GM12878 (cell line): Measurements from ENCODE around the gene RIPK3.

Experiments used
- BCLAF1 ChIP-seq: fragments of 450-650 bp; IDR thresholded peaks from 2 replicates; pipeline ENCODE4 v1.6.1; 2017; ENCODE audit warnings: antibody characterized with exemption, mild to moderate bottlenecking, moderate library complexity
- CBX3 ChIP-seq: fragments of 200-600 bp; sonication (generic); IDR thresholded peaks from 2 replicates; pipeline ENCODE4 v1.6.1; 2016; ENCODE audit warnings: low read depth, borderline replicate concordance
- CTCF ChIP-seq, 3 experiments: IDR thresholded peaks in 2 of 3; conservative IDR thresholded peaks in 1 of 3; 2 replicates each; pipeline ENCODE4 v1.5.1; 2011; ENCODE audit warnings: low read depth in 3 of 3, low read length in 3 of 3, mild to moderate bottlenecking in 3 of 3, control low read depth in 2 of 3, moderate library complexity in 2 of 3, inconsistent platforms in 1 of 3, mixed read lengths in 1 of 3; ENCODE audit not compliant: control insufficient read depth in 2 of 3, insufficient read depth in 1 of 3; ENCODE audit errors: extremely low read depth in 1 of 3
- HCFC1 ChIP-seq: fragments of 150-350 bp; IDR thresholded peaks from 2 replicates; pipeline ENCODE4 v1.6.1; 2014; ENCODE audit warnings: low read length
- MXI1 ChIP-seq: fragments of 150-350 bp; IDR thresholded peaks from 2 replicates; pipeline ENCODE4 v1.6.1; 2011; ENCODE audit warnings: low read depth, mild to moderate bottlenecking, inconsistent platforms, low read length, improper control_type of control experiment
- POLR2A ChIP-seq: IDR thresholded peaks from 2 replicates; pipeline ENCODE4 v1.6.1; 2011; ENCODE audit warnings: low read depth, mild to moderate bottlenecking, low read length
- SKIL ChIP-seq: fragments of 450-650 bp; IDR thresholded peaks from 2 replicates; pipeline ENCODE4 v1.6.1; 2017; ENCODE audit warnings: mild to moderate bottlenecking, low read depth, inconsistent platforms; ENCODE audit not compliant: poor library complexity, severe bottlenecking
- SMC3 ChIP-seq: IDR thresholded peaks from 2 replicates; pipeline ENCODE4 v1.6.1; 2011; ENCODE audit warnings: low read length, improper control_type of control experiment, borderline replicate concordance
- ZZZ3 ChIP-seq: IDR thresholded peaks from 2 replicates; pipeline ENCODE4 v1.6.1; 2011; ENCODE audit warnings: low read depth; ENCODE audit not compliant: control insufficient read depth, insufficient read length

GRCh38 chr14:24363401-24363800 is 23.6 kb upstream of the RIPK3 start:
- TF ChIP-seq SKIL (no peak), MXI1 (no peak), CTCF (IDR thresholded peaks at IDR 0.05 in 2 of 3, conservative IDR thresholded peaks at IDR 0.05 in 1 of 3; ENCODE audit: control insufficient read depth in 2 of 3, extremely low read depth in 1 of 3, insufficient read depth in 1 of 3, low read depth in 3 of 3, low read length in 3 of 3) (no peak), HCFC1 (no peak), ZZZ3 (no peak), SMC3 (no peak), POLR2A (no peak), CBX3 (no peak), BCLAF1 (no peak)
